HFFc6 (cell line): Measurements from ENCODE around the gene XIRP1. TPM values are rescaled to one million over a fixed set of nuclear protein-coding genes. Genes with fewer than 3 reads are reported as not detected.
A peak's percentile ranks its signal among the peaks of the same experiment; 100 is the strongest.
"Not testable (repeated sequence)": the region's sequence is repeated elsewhere in the genome, so short reads cannot be mapped to it uniquely, and the experiment has no call there.

Experiments used
- DNase-seq: peaks from one replicate; pipeline ENCODE4 v3.0.0-alpha.2; 2018
- H3K27ac Mint-ChIP-seq: 2 replicates; pipeline ENCODE4 v1.8.0; 2020; ENCODE audit warnings: mild to moderate bottlenecking, mixed read lengths
- H3K27me3 Mint-ChIP-seq: 2 replicates; pipeline ENCODE4 v1.8.0; 2021; ENCODE audit warnings: mild to moderate bottlenecking, moderate library complexity, mixed read lengths; ENCODE audit not compliant: insufficient read depth
- H3K36me3 Mint-ChIP-seq: 2 replicates; pipeline ENCODE4 v1.8.0; 2021; ENCODE audit warnings: low read depth, mixed read lengths
- H3K4me1 Mint-ChIP-seq: 2 replicates; pipeline ENCODE4 v1.8.0; 2020; ENCODE audit warnings: low read depth, mixed read lengths
- H3K4me3 Mint-ChIP-seq: 2 replicates; pipeline ENCODE4 v1.8.0; 2020; ENCODE audit warnings: mild to moderate bottlenecking, moderate library complexity, mixed read lengths
- H3K9me3 Mint-ChIP-seq: 2 replicates; pipeline ENCODE4 v1.8.0; 2020; ENCODE audit warnings: mild to moderate bottlenecking, mixed read lengths
- CTCF ChIP-seq: fragments of 200-600 bp; sonication (generic); IDR thresholded peaks from 2 replicates; pipeline ENCODE4 v1.5.0; 2021; ENCODE audit warnings: antibody characterized with exemption, mild to moderate bottlenecking
- total RNA-seq, 6 experiments: library from RNA; stranded (reverse); fragmentation: NEBNext Ultra II Directional; extraction: Animal tissue kit (Norgen Biotek cat#: 25700); gene quantifications; 2 replicates in 1 of 6; 3 replicates in 5 of 6; pipeline ENCODE4 v1.2.3, GENCODE V29; 2021

Gene XIRP1
- total RNA-seq, 6 experiments from 2014 or later: not detected

GRCh38 chr3:39173318-39174125 is 18.9 kb downstream of the XIRP1 start:
- Mint-ChIP-seq H3K36me3 (no peaks in the 10 kb centered on the region), H3K27ac (no peak overlapping the region), H3K4me1 (peaks cover 49% of the 10 kb centered on the region), H3K9me3 (no peaks in the 10 kb centered on the region), H3K4me3 (no peak overlapping the region), H3K27me3 (peaks cover 3% of the 10 kb centered on the region)
- no peak for TF ChIP-seq CTCF
- DNase-seq: no peak

GRCh38 chr3:39171860-39172259 is 20.5 kb downstream of the XIRP1 start:
- Mint-ChIP-seq H3K27me3 (peaks cover 3% of the 10 kb centered on the region), H3K4me1 (peaks cover 50% of the 10 kb centered on the region), H3K9me3 (no peaks in the 10 kb centered on the region), H3K36me3 (no peaks in the 10 kb centered on the region), H3K4me3 (no peak overlapping the region), H3K27ac (no peak overlapping the region)
- DNase-seq: no peak
- TF ChIP-seq CTCF: no peak

GRCh38 chr3:39170877-39171276 is 21.5 kb downstream of the XIRP1 start:
- not testable (repeated sequence) for H3K9me3 Mint-ChIP-seq, H3K27me3 Mint-ChIP-seq, H3K27ac Mint-ChIP-seq, H3K36me3 Mint-ChIP-seq, DNase-seq, H3K4me3 Mint-ChIP-seq
- peaks cover 51% of the 10 kb centered on the region for H3K4me1 Mint-ChIP-seq

- Mint-ChIP-seq H3K9me3 (no peaks in the 10 kb centered on the region), H3K27me3 (peaks cover 3% of the 10 kb centered on the region; the same call in 1 of the 2 replicates), H3K4me1 (peaks cover 53% of the 10 kb centered on the region), H3K27ac (no peak overlapping the region), H3K36me3 (no peaks in the 10 kb centered on the region), H3K4me3 (no peak overlapping the region)
- TF ChIP-seq CTCF: no peak
- DNase-seq: no peak
Measured at GRCh38 chr3:39170461-39170860, 21.9 kb downstream of the XIRP1 start.

- Mint-ChIP-seq H3K27me3 (peaks cover 3% of the 10 kb centered on the region; the same call in 1 of the 2 replicates), H3K4me3 (no peak overlapping the region), H3K9me3 (no peaks in the 10 kb centered on the region), H3K4me1 (peaks cover 55% of the 10 kb centered on the region), H3K36me3 (no peaks in the 10 kb centered on the region), H3K27ac (no peak overlapping the region)
- no peak for TF ChIP-seq CTCF
- no peak for DNase-seq
Measured at GRCh38 chr3:39169712-39170111, 22.7 kb downstream of the XIRP1 start.

GRCh38 chr3:39168156-39168780 is 24.1 kb downstream of the XIRP1 start:
- H3K36me3 Mint-ChIP-seq: peaks cover 4% of the 10 kb centered on the region; the same call in 1 of the 2 replicates
- DNase-seq: no peak
- H3K27ac Mint-ChIP-seq: peak overlapping the region; percentile 54
- 0 out of 2 replicates have a peak overlapping the region, but pooled peaks have one; percentile 5 for H3K4me3 Mint-ChIP-seq
- H3K9me3 Mint-ChIP-seq: no peaks in the 10 kb centered on the region
- peaks cover 57% of the 10 kb centered on the region for H3K4me1 Mint-ChIP-seq
- TF ChIP-seq CTCF: no peak
- peaks cover 3% of the 10 kb centered on the region; the same call in 1 of the 2 replicates for H3K27me3 Mint-ChIP-seq
